ENCODE results near the gene RAB23.

Gene RAB23

GRCh38 chr6:57190140-57190539, 32.0 kb downstream of the RAB23 start:
- in situ Hi-C loops (cut with HindIII; ENCODE audit: low sequenced_read_pairs): no loop called here

GRCh38 chr6:57183336-57183735, 38.8 kb downstream of the RAB23 start:
- in situ Hi-C loops (cut with HindIII; ENCODE audit: low sequenced_read_pairs): no loop called here

DNA sequence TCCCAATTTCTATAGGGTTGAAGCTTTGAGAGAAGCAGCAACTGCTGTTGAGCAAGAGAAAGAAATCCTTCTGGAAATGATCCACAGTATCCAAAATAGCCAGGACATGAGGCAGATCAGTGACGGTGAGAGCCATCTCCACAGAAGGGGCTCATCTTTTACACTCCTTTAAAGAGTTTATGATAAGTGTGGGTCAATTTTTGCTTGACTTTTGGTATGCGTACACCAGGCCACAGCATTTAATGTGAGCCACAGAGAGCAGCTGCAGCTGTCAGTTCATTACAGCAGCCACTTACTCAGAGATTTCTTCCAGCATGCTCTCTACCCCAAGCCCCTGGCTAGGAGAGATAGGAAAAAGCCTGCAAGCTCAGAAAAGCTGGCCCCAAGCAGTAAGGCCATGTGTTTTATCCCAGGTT, 40.1 kb downstream of the RAB23 start:
- in situ Hi-C loops (cut with HindIII; ENCODE audit: low sequenced_read_pairs): no loop called here

GRCh38 chr6:57180596-57180995, 41.5 kb downstream of the RAB23 start:
- in situ Hi-C loops (cut with HindIII; ENCODE audit: low sequenced_read_pairs): no loop called here

DNA sequence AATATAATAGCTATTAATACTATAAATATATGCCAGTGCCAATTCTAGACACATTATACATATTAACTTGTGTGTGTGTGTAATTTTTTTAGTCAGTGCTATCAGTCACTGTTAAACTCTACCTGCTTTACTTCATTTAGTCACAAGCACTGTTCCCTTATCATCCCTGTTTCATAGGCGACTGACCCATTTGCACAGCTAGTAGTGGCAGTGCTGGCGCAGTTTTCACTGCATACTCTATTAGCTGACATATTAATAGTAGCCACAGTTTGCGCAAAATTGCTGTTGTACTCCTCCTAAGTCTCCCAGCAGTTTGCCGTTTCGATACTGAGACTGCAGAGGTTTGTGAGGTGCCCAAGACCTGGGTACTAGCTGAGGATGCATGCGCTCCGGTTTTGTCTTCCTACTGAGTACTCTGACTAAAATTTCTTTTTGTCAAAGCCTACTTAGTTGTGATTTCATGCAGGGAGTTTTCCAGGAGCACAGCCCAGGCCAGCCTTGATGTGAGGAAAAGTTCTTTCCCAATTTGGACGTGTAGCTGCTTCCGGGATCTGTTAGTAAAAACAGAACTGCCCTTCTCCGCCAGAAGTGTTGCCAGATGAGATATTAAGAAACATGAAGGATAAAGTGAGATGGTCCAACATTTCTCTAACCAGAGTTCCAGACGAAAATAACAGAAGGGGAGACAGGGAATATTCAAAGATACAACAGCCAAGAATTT, 44.4 kb downstream of the RAB23 start:
- in situ Hi-C loops (cut with HindIII; ENCODE audit: low sequenced_read_pairs): no loop called here

GRCh38 chr6:57174511-57174907, 47.6 kb downstream of the RAB23 start:
- in situ Hi-C loops (cut with HindIII; ENCODE audit: low sequenced_read_pairs): no loop called here

GRCh38 chr6:57173886-57174510, 48.1 kb downstream of the RAB23 start:
- in situ Hi-C loops (cut with HindIII; ENCODE audit: low sequenced_read_pairs): no loop called here

DNA sequence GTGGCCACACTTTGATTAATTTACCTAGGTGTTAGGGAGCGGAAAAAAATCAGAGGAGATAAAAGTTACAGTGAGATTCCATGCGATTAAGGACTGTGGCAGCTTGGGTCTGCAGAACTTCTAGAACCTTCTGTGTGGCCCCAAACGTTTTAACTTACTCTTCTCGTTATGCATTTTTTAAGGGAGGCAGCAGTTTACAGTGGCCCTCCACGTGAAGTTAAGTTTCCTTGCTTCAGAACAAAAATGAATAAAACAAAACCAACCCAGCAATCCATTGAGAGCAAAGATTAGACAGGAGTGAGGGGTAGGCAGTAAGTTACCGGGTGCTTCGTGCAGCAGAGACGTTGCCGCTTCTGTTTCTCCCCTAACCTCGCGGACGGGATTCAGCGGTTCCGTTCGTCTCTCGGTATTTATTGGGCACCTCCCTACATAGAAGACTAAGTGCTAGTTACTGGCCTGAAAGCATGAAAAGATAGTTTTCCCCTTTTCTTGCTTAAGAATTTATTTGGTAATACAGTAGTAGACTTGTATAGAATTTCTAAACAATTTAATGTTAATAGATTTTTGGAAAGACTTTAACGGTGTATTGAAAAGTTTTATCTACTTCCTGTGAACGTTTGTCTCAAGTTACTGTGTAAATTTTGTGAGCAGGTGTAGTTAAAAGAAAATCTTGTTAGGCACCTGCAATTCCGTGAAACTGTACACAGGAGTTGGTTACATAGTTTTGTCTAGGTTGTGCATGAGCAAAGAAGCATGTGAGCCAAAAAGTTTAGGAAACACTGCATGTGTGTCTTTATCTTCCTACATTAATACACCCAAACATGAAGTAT, 48.8 kb downstream of the RAB23 start:
- in situ Hi-C loops (cut with HindIII; ENCODE audit: low sequenced_read_pairs): no loop called here

- in situ Hi-C loops (cut with HindIII; ENCODE audit: low sequenced_read_pairs): no loop called here
Measured at GRCh38 chr6:57172136-57173055, 49.7 kb downstream of the RAB23 start, which contains the start of gene BAG2. Gene BAG2 (plus strand): TSS chr6:57172326. CDS start chr6:57172698, 372 bp downstream.

- in situ Hi-C loops (cut with HindIII; ENCODE audit: low sequenced_read_pairs): no loop called here
Measured at GRCh38 chr6:57165080-57165479, 57.0 kb downstream of the RAB23 start.

- in situ Hi-C loops (cut with HindIII; ENCODE audit: low sequenced_read_pairs): no loop called here
Measured at GRCh38 chr6:57163956-57164355, 58.2 kb downstream of the RAB23 start.

- in situ Hi-C loops (cut with HindIII; ENCODE audit: low sequenced_read_pairs): no loop called here
Measured at GRCh38 chr6:57162516-57162915, 59.6 kb downstream of the RAB23 start.

- in situ Hi-C loops (cut with HindIII; ENCODE audit: low sequenced_read_pairs): no loop called here
Measured at GRCh38 chr6:57162028-57162427, 60.1 kb downstream of the RAB23 start.

GRCh38 chr6:57159127-57159526, 63.0 kb downstream of the RAB23 start:
- in situ Hi-C loops (cut with HindIII; ENCODE audit: low sequenced_read_pairs): no loop called here

DNA sequence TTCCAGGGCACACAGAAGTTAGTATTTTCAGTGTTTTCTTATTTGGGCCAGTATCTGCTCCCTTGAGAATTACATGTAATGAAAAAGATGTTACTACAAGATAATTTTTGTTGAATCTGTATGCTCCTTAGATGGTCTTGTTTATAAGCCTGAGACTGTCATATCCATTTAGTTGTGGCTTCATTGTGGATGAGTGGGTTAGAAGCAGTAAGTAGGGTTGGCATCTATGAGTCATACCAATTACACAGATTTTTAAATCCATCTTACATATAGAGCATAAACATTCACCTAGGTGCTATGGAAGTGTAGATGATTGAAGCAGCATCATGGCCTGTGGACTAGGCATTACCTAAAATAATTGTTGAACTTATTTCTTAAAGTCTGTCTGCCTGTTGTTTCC, 63.4 kb downstream of the RAB23 start:
- in situ Hi-C loops (cut with HindIII; ENCODE audit: low sequenced_read_pairs): no loop called here

DNA sequence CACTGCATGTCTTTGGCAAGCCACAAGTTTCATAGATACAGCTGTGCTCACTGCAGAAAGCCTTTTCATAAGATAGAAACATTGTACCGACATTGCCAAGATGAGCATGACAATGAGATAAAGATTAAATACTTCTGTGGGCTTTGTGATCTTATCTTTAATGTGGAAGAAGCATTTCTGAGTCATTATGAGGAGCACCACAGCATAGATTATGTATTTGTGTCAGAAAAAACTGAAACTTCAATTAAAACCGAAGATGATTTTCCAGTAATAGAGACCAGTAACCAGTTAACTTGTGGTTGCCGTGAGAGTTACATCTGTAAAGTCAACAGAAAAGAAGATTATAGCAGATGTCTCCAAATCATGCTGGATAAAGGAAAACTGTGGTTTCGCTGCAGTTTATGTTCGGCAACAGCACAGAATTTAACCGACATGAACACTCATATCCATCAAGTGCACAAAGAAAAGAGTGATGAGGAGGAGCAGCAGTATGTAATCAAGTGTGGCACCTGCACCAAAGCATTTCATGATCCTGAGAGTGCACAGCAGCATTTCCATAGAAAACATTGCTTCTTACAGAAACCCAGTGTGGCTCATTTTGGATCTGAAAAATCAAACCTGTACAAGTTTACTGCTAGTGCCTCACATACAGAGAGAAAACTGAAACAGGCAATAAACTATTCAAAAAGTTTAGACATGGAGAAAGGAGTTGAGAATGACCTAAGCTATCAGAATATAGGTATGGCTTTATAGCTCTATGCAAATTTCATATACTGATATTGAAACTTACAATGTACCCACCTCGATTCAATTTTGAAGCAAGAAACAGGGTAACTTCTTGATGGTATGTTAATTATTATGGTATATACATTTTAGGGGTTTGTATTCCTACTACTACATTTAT, 73.9 kb downstream of the RAB23 start:
- in situ Hi-C loops (cut with HindIII; ENCODE audit: low sequenced_read_pairs): no loop called here

DNA sequence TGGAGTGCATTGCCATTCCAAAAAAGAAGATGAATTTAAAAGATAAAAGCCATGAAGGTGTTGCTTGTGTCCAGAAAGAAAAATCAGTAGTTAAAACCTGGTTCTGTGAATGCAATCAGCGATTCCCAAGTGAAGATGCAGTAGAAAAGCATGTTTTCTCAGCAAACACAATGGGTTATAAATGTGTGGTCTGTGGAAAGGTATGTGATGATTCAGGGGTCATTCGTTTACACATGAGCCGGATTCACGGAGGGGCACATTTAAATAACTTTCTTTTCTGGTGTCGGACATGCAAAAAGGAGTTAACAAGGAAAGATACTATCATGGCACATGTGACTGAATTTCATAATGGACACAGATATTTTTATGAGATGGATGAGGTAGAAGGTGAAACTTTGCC, 74.7 kb downstream of the RAB23 start:
- in situ Hi-C loops (cut with HindIII; ENCODE audit: low sequenced_read_pairs): no loop called here

- in situ Hi-C loops (cut with HindIII; ENCODE audit: low sequenced_read_pairs): no loop called here
Measured at GRCh38 chr6:57143690-57144089, 78.4 kb downstream of the RAB23 start.

DNA sequence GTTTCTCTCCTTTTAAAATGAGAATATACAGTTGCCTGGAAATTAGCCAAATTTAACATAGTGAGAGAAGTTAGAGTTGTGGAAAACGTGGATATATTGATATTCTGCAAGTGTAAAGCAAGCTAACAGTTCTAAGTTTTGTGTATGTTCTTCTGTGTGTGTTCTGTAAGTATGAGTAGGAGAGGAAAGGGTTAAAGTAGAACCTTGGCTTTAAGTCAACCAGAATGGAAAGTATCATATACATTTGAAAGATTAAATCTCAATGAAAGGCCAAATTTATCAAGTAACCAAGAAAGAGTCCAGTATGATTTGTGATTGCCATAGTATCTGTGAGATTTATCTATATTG, 80.0 kb downstream of the RAB23 start:
- in situ Hi-C loops (cut with HindIII; ENCODE audit: low sequenced_read_pairs): no loop called here
